CD14-positive monocyte (primary cell): ENCODE results near the gene TYMP. TPM values are rescaled to one million over a fixed set of nuclear protein-coding genes. Genes with fewer than 3 reads are reported as not detected.
"Not testable (repeated sequence)": the region's sequence is repeated elsewhere in the genome, so short reads cannot be mapped to it uniquely, and the experiment has no call there.

ENCODE experiments used
- DNase-seq, 3 donors: peaks; one replicate each; pipeline ENCODE4 v3.0.0-alpha.2; 2011 to 2022
- H2AFZ ChIP-seq: 2 replicates; pipeline ENCODE4 v1.6.0; 2012; ENCODE audit warnings: mild to moderate bottlenecking, low read depth, low read length, inconsistent platforms; ENCODE audit not compliant: insufficient read depth, poor library complexity, severe bottlenecking
- H3K27ac ChIP-seq, 2 donors: 1 replicate in 1 of 2; 2 replicates in 1 of 2; pipeline ENCODE4 v1.5.1; 2012 to 2013; ENCODE audit warnings: low read length in 2 of 2, control low read depth in 1 of 2, inconsistent platforms in 1 of 2, low read depth in 1 of 2, mild to moderate bottlenecking in 1 of 2
- H3K27me3 ChIP-seq, 2 donors: one replicate each; pipeline versions ENCODE4 v1.6.0 to v1.6.1; 2011 to 2013; ENCODE audit warnings: low read length in 2 of 2; ENCODE audit not compliant: control insufficient read depth in 2 of 2, insufficient read depth in 2 of 2
- H3K36me3 ChIP-seq, 2 donors: replicated peaks in 1 of 2; 1 replicate in 1 of 2; 2 replicates in 1 of 2; pipeline versions ENCODE4 v1.5.1 to v1.6.1; 2012 to 2013; ENCODE audit warnings: low read length in 2 of 2, control low read depth in 1 of 2, inconsistent platforms in 1 of 2, mild to moderate bottlenecking in 1 of 2; ENCODE audit not compliant: insufficient read depth in 2 of 2, control insufficient read depth in 1 of 2
- H3K4me1 ChIP-seq, 2 donors: 1 replicate in 1 of 2; 2 replicates in 1 of 2; pipeline versions ENCODE4 v1.5.1 to v1.6.1; 2012 to 2013; ENCODE audit warnings: low read length in 2 of 2, control low read depth in 1 of 2, inconsistent platforms in 1 of 2, mild to moderate bottlenecking in 1 of 2, moderate library complexity in 1 of 2; ENCODE audit not compliant: insufficient read depth in 2 of 2, control insufficient read depth in 1 of 2
- H3K4me2 ChIP-seq: replicated peaks from 2 replicates; pipeline ENCODE3; 2012; ENCODE audit warnings: low read length, moderate library complexity, mild to moderate bottlenecking; ENCODE audit not compliant: poor library complexity, severe bottlenecking; ENCODE audit errors: extremely low read depth
- H3K4me3 ChIP-seq, 3 experiments: fragments of 200-600 bp in 1 of 3; sonication (generic) in 1 of 3; replicated peaks in 1 of 3; 1 replicate in 2 of 3; 2 replicates in 1 of 3; pipeline ENCODE4 v1.5.1; 2011 to 2013; ENCODE audit warnings: low read length in 3 of 3, mild to moderate bottlenecking in 3 of 3, control low read depth in 2 of 3, low read depth in 2 of 3, inconsistent platforms in 1 of 3, moderate library complexity in 1 of 3
- H3K79me2 ChIP-seq: 2 replicates; pipeline ENCODE4 v1.6.0; 2012; ENCODE audit warnings: mild to moderate bottlenecking, control low read depth, inconsistent platforms, low read length, moderate library complexity; ENCODE audit not compliant: insufficient read depth
- H3K9ac ChIP-seq: 2 replicates; pipeline ENCODE4 v1.6.0; 2017; ENCODE audit warnings: low read length, mild to moderate bottlenecking; ENCODE audit not compliant: insufficient read depth, poor library complexity, severe bottlenecking
- H3K9me3 ChIP-seq, 2 donors: replicated peaks in 1 of 2; 1 replicate in 1 of 2; 2 replicates in 1 of 2; pipeline versions ENCODE4 v1.5.1 to v1.6.1; 2012 to 2013; ENCODE audit warnings: low read length in 2 of 2, control low read depth in 1 of 2; ENCODE audit not compliant: control insufficient read depth in 1 of 2, insufficient read depth in 1 of 2
- H4K20me1 ChIP-seq: 2 replicates; pipeline ENCODE4 v1.6.0; 2012; ENCODE audit warnings: mild to moderate bottlenecking, low read length, control low read depth, moderate library complexity; ENCODE audit not compliant: insufficient read depth
- H3K27ac Mint-ChIP-seq, 7 donors: one replicate each; pipeline ENCODE4 v1.8.0; 2020; ENCODE audit warnings: mild to moderate bottlenecking in 7 of 7, mixed read lengths in 7 of 7, moderate library complexity in 6 of 7, inconsistent platforms in 2 of 7
- H3K27me3 Mint-ChIP-seq, 3 donors: one replicate each; pipeline ENCODE4 v1.8.0; 2021 to 2022; ENCODE audit warnings: low read depth in 3 of 3, mild to moderate bottlenecking in 3 of 3, mixed read lengths in 3 of 3, moderate library complexity in 3 of 3, inconsistent platforms in 1 of 3
- H3K36me3 Mint-ChIP-seq, 2 donors: one replicate each; pipeline ENCODE4 v1.8.0; 2020; ENCODE audit warnings: mixed read lengths in 2 of 2, inconsistent platforms in 1 of 2, mild to moderate bottlenecking in 1 of 2
- H3K4me1 Mint-ChIP-seq: one replicate; pipeline ENCODE4 v1.8.0; 2020; ENCODE audit warnings: mild to moderate bottlenecking, mixed read lengths
- H3K4me3 Mint-ChIP-seq, 2 donors: one replicate each; pipeline ENCODE4 v1.8.0; 2020; ENCODE audit warnings: mild to moderate bottlenecking in 2 of 2, mixed read lengths in 2 of 2, moderate library complexity in 1 of 2
- H3K9me3 Mint-ChIP-seq, 7 donors: one replicate each; pipeline ENCODE4 v1.8.0; 2020 to 2022; ENCODE audit warnings: mixed read lengths in 7 of 7, mild to moderate bottlenecking in 6 of 7, moderate library complexity in 6 of 7, inconsistent platforms in 2 of 7
- WGBS: methylation state at CpG from one replicate; pipeline ENCODE4 v1.1.5; 2013; ENCODE audit warnings: missing lambda C conversion rate; ENCODE audit not compliant: insufficient coverage; 5-methylcytosine and 5-hydroxymethylcytosine counted together
- intact Hi-C, 2 donors: fragments of 100-400 bp; cut with micrococcal nuclease; formaldehyde crosslinking; loops; one replicate each; pipeline versions ENCODE4 v1.15.0 to v1.15.1; 2023
- polyA plus RNA-seq, 3 donors: library from polyadenylated mRNA; depleted of rRNA in 1 of 3; unstranded in 2 of 3; stranded (reverse) in 1 of 3; fragments of 300-500 nt in 2 of 3; fragments of >200 nt in 1 of 3; fragmentation: Illumina TruSeq in 2 of 3; gene quantifications; 1 replicate in 2 of 3; 2 replicates in 1 of 3; pipeline ENCODE4 v1.2.3, GENCODE V29; 2012 to 2021
- TF ChIP-seq, protein P1 (sequence below): fragments of 200-600 bp; IDR thresholded peaks from one replicate; pipeline ENCODE4 v1.8.0; 2022; ENCODE audit warnings: antibody characterized with exemption, mild to moderate bottlenecking

TYMP gene
- polyA plus RNA-seq, 3 donors: 787 to 994 (median 955) TPM

DNA sequence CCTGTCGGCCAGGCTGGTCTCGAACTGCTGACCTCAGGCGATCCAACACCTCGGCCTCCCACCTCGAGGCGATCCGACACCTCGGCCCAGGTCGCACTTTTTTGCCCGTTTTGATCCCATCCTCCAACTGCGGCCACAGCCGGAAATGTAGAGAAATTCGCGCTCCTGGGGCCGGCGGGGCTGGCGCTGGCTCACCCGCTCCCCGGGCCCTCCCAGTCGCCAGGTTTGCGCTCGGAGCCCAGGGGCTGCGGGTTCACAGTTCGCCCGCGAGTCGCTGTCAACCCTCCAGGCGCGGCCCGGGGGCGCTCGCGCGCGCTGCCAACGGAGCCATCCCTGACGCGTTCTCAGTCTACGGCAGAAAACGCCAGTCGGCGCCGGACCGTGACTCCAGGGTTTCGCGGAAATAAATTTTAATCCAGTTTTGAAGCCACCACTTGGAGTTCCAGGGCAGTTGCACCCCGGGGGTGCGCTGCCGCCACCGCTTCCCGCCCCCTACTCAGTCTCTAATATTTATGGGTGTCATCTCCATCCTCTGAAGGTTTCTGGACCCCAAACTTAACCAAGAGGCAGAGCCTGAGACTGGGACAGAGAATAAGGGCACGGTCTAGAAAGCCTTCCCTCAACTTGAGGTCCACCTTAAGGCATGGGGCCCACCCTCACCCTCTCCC, 14.4 kb upstream of the TYMP start:
- DNase-seq: peak; percentile 86 to 89 (median 86)
- H4K20me1 ChIP-seq: no peaks in the 10 kb centered on the region
- TF ChIP-seq, protein P1, sequence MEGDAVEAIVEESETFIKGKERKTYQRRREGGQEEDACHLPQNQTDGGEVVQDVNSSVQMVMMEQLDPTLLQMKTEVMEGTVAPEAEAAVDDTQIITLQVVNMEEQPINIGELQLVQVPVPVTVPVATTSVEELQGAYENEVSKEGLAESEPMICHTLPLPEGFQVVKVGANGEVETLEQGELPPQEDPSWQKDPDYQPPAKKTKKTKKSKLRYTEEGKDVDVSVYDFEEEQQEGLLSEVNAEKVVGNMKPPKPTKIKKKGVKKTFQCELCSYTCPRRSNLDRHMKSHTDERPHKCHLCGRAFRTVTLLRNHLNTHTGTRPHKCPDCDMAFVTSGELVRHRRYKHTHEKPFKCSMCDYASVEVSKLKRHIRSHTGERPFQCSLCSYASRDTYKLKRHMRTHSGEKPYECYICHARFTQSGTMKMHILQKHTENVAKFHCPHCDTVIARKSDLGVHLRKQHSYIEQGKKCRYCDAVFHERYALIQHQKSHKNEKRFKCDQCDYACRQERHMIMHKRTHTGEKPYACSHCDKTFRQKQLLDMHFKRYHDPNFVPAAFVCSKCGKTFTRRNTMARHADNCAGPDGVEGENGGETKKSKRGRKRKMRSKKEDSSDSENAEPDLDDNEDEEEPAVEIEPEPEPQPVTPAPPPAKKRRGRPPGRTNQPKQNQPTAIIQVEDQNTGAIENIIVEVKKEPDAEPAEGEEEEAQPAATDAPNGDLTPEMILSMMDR: peak; percentile 76
- peak overlapping the region; percentile 81 for H3K4me2 ChIP-seq
- H3K9me3 ChIP-seq: no peaks in the 10 kb centered on the region
- Mint-ChIP-seq H3K9me3 (peaks cover 0 to 3% (median 0%) of the 10 kb centered on the region in 7 donors), H3K36me3 (peaks cover 2 to 5% of the 10 kb centered on the region in 2 donors), H3K4me3 (peak overlapping the region; percentile 72 to 79), H3K27ac (peak overlapping the region; percentile 97 to 100 (median 99)), H3K27me3 (peaks cover 1 to 20% (median 3%) of the 10 kb centered on the region in 3 donors), H3K4me1 (peaks cover 66% of the 10 kb centered on the region)
- peak overlapping the region; percentile 73 for H3K9ac ChIP-seq
- peaks cover 13% of the 10 kb centered on the region for H3K79me2 ChIP-seq
- H3K4me3 ChIP-seq: peak overlapping the region; percentile 18 to 73 (median 34)
- no peaks in the 10 kb centered on the region for H3K27me3 ChIP-seq
- peaks cover 78 to 96% of the 10 kb centered on the region in 2 donors for H3K4me1 ChIP-seq
- 3% methylated on average over 46 of the region's 52 CpGs for WGBS
- H2AFZ ChIP-seq: peak overlapping the region; percentile 61
- H3K36me3 ChIP-seq: no peaks in the 10 kb centered on the region
- H3K27ac ChIP-seq: peak overlapping the region; percentile 99 to 100
- intact Hi-C loops: loop anchor here (2.0 kb wide), 2 partner anchors 17 to 19 kb away; partner anchors contain the start of gene SYCE3 (in 1 of the 2)

DNA sequence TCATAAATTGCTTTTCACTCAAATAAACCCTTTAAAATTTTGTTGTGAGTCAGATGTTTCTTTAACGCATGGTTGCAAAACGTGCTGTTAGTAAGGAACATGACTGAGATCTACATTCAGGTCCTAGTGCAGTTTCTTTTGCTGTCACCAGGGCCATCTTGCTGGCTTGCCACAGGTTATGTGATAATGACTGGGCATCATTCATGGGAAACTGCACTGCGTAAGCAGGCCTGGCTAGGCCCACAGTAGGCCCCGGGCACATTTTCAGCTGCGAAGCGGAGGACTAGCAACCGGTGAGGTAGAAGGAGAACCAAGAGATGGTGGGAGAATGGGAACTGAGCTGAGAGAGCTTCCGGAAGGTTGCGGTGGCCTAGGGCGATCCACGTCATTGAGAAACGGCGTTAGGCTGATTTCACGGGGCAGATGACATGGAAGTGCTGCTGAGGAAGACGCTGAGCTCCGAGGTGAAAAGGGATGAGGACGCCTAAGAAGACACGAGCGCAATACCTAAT, 12.7 kb upstream of the TYMP start:
- peak overlapping the region; percentile 99 to 100 for H3K27ac ChIP-seq
- H3K4me1 ChIP-seq: peaks cover 87 to 96% of the 10 kb centered on the region in 2 donors
- H3K9ac ChIP-seq: peak overlapping the region; percentile 92
- H3K9me3 ChIP-seq: no peaks in the 10 kb centered on the region
- H2AFZ ChIP-seq: no peak overlapping the region
- H3K36me3 ChIP-seq: no peaks in the 10 kb centered on the region
- H3K9me3 Mint-ChIP-seq: peaks cover 0 to 2% (median 0%) of the 10 kb centered on the region in 7 donors
- no peaks in the 10 kb centered on the region for H3K27me3 ChIP-seq
- peaks cover 74% of the 10 kb centered on the region for H3K4me1 Mint-ChIP-seq
- TF ChIP-seq, protein P1: peak; percentile 23
- H4K20me1 ChIP-seq: no peaks in the 10 kb centered on the region
- DNase-seq: peak; percentile 96 to 98 (median 98)
- peak overlapping the region; percentile 97 to 100 (median 99) for H3K27ac Mint-ChIP-seq
- peaks cover 9% of the 10 kb centered on the region for H3K79me2 ChIP-seq
- peaks cover 7 to 9% of the 10 kb centered on the region in 2 donors for H3K36me3 Mint-ChIP-seq
- 4% methylated on average over 14 of the region's 19 CpGs for WGBS
- H3K4me3 Mint-ChIP-seq: peak overlapping the region; percentile 80 to 82
- H3K27me3 Mint-ChIP-seq: peaks cover 0 to 10% (median 3%) of the 10 kb centered on the region in 3 donors
- peak overlapping the region; percentile 52 for H3K4me2 ChIP-seq
- peak overlapping the region in 2 of 3 experiments; percentile 28 to 62 for H3K4me3 ChIP-seq
- intact Hi-C loops: loop anchor here (1.0 kb wide), 2 partner anchors 12 to 13 kb away; partner anchors contain the start of gene TYMP (in 1 of the 2)

GRCh38 chr22:50541667-50542026, 11.8 kb upstream of the TYMP start:
- H3K36me3 Mint-ChIP-seq, H3K9me3 ChIP-seq, H3K27me3 Mint-ChIP-seq, H3K27me3 ChIP-seq, H3K9me3 Mint-ChIP-seq, H3K36me3 ChIP-seq, H4K20me1 ChIP-seq, H2AFZ ChIP-seq: not testable (repeated sequence)
- intact Hi-C loops: loop anchor here (1.0 kb wide), 2 partner anchors 11 to 12 kb away; partner anchors contain the start of gene TYMP (in 1 of the 2)
- Histone ChIP-seq H3K79me2 (peaks cover 16% of the 10 kb centered on the region), H3K4me3 (peak overlapping the region; percentile 26 to 62 (median 28)), H3K4me1 (peaks cover 95 to 96% of the 10 kb centered on the region in 2 donors), H3K9ac (peak overlapping the region; percentile 92), H3K4me2 (peak overlapping the region; percentile 52), H3K27ac (peak overlapping the region; percentile 99 to 100)
- H3K4me1 Mint-ChIP-seq: peaks cover 80% of the 10 kb centered on the region
- 40% methylated on average over 1 of the region's 5 CpGs for WGBS
- peak overlapping the region; percentile 97 to 100 (median 99) for H3K27ac Mint-ChIP-seq
- peak; percentile 93 to 97 (median 96) for DNase-seq
- peak overlapping the region; percentile 80 to 82 for H3K4me3 Mint-ChIP-seq
